ENCODE measurements around the gene LAIR2.

The LAIR2 gene

DNA sequence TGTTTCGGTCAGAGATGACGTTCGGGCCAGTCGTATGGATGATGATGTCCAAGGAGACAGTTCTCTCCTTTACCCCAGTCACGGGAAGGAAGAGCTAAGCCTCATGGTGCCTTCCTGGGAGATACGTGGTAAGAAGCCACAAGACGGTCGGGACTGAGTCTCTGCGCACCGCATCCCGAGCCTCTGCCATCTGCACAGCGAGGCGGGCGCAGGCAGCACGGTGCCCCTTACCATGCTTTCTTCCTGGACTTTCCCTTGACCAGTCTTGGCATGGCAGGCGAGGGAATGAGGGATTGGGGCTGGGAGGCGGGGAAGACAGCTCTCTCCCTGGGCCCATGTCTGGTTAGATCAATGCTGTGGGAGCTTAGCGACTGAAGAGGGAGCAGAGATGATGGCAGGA lies 10.1 kb upstream of the LAIR2 start:
- TF ChIP-seq FOXP2 (optimal IDR thresholded peaks at IDR 0.05; ENCODE audit: borderline replicate concordance, extremely low read depth, extremely low read length, insufficient read depth) (no peak), SIN3A (IDR thresholded peaks at IDR 0.05; ENCODE audit: borderline replicate concordance, insufficient read depth, low read length) (no peak), TAF1 (IDR thresholded peaks at IDR 0.05; ENCODE audit: borderline replicate concordance, insufficient read depth, low read length) (no peak), POLR2AphosphoS5 (IDR thresholded peaks at IDR 0.05; ENCODE audit: low read depth, low read length) (no peak)
- TF ChIP-seq, protein P1, sequence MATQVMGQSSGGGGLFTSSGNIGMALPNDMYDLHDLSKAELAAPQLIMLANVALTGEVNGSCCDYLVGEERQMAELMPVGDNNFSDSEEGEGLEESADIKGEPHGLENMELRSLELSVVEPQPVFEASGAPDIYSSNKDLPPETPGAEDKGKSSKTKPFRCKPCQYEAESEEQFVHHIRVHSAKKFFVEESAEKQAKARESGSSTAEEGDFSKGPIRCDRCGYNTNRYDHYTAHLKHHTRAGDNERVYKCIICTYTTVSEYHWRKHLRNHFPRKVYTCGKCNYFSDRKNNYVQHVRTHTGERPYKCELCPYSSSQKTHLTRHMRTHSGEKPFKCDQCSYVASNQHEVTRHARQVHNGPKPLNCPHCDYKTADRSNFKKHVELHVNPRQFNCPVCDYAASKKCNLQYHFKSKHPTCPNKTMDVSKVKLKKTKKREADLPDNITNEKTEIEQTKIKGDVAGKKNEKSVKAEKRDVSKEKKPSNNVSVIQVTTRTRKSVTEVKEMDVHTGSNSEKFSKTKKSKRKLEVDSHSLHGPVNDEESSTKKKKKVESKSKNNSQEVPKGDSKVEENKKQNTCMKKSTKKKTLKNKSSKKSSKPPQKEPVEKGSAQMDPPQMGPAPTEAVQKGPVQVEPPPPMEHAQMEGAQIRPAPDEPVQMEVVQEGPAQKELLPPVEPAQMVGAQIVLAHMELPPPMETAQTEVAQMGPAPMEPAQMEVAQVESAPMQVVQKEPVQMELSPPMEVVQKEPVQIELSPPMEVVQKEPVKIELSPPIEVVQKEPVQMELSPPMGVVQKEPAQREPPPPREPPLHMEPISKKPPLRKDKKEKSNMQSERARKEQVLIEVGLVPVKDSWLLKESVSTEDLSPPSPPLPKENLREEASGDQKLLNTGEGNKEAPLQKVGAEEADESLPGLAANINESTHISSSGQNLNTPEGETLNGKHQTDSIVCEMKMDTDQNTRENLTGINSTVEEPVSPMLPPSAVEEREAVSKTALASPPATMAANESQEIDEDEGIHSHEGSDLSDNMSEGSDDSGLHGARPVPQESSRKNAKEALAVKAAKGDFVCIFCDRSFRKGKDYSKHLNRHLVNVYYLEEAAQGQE (IDR thresholded peaks at IDR 0.05; ENCODE audit: insufficient read depth in 1 of 2, low read depth in 2 of 2, low read length in 2 of 2), result no peak

DNA sequence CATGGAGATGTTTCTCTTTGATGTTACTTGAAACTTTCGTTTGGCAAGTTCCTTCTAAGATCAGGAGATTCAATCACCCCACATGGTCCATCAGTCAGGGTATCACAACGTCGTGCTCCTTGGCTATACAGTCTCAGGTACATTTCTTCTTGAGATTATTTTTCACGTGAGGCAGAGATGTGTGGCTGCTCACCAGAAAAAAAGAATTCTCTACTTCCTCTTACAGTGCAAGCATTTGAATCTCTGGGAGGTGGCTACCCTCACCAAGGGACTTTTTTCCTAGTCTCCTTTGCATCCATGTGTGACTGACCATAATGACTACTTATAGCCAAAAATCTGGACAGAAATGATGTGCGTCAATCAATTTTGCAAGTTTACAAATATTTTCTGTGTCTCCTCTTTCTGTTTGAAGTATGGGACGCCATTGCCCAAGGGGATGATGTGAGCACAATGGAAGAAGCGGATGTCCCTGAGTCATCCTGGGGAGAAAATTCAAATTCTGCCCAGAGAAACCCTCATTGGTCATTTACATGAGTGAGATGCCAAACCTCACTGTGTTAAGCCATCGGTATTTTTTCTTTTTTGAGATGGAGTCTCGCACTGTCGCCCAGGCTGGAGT lies 8.6 kb upstream of the LAIR2 start:
- TF ChIP-seq TAF1 (IDR thresholded peaks at IDR 0.05; ENCODE audit: borderline replicate concordance, insufficient read depth, low read length) (no peak), POLR2AphosphoS5 (IDR thresholded peaks at IDR 0.05; ENCODE audit: low read depth, low read length) (no peak), SIN3A (IDR thresholded peaks at IDR 0.05; ENCODE audit: borderline replicate concordance, insufficient read depth, low read length) (no peak), FOXP2 (optimal IDR thresholded peaks at IDR 0.05; ENCODE audit: borderline replicate concordance, extremely low read depth, extremely low read length, insufficient read depth) (no peak)
- TF ChIP-seq, protein P1 (IDR thresholded peaks at IDR 0.05; ENCODE audit: insufficient read depth in 1 of 2, low read depth in 2 of 2, low read length in 2 of 2), result no peak

DNA sequence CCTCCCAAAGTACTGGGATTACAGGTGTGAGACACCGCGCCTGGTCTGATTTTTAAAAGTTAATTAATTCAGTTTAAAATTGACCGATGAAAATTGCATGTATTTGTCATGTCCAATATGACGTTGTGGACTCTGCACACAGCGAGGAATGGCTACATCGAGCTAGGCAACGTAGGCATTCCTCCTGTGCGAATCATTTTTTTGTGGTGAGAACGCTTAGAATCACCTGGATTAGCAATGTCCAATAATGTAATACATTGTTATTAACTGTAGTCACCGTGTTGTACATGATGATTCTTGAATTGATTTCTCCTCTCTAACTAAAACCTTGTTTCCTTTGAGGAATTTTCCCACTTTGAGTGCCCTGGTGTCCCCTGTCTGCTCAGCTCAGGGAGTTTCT lies 3.4 kb downstream of the LAIR2 start:
- TF ChIP-seq FOXP2 (optimal IDR thresholded peaks at IDR 0.05; ENCODE audit: borderline replicate concordance, extremely low read depth, extremely low read length, insufficient read depth), result no peak
- TF ChIP-seq TAF1 (IDR thresholded peaks at IDR 0.05; ENCODE audit: borderline replicate concordance, insufficient read depth, low read length), result no peak
- no peak for TF ChIP-seq SIN3A (IDR thresholded peaks at IDR 0.05; ENCODE audit: borderline replicate concordance, insufficient read depth, low read length)
- TF ChIP-seq POLR2AphosphoS5 (IDR thresholded peaks at IDR 0.05; ENCODE audit: low read depth, low read length), result no peak
- TF ChIP-seq, protein P1 (IDR thresholded peaks at IDR 0.05; ENCODE audit: insufficient read depth in 1 of 2, low read depth in 2 of 2, low read length in 2 of 2), result no peak

DNA sequence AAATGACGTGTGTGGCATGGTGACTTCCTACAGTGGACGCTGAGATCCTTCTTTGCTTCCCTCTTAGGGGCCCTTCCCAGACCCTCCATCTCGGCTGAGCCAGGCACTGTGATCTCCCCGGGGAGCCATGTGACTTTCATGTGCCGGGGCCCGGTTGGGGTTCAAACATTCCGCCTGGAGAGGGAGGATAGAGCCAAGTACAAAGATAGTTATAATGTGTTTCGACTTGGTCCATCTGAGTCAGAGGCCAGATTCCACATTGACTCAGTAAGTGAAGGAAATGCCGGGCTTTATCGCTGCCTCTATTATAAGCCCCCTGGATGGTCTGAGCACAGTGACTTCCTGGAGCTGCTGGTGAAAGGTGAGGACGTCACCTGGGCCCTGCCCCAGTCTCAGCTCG lies 5.2 kb downstream of the LAIR2 start:
- no peak for TF ChIP-seq POLR2AphosphoS5 (IDR thresholded peaks at IDR 0.05; ENCODE audit: low read depth, low read length)
- no peak for TF ChIP-seq SIN3A (IDR thresholded peaks at IDR 0.05; ENCODE audit: borderline replicate concordance, insufficient read depth, low read length)
- TF ChIP-seq TAF1 (IDR thresholded peaks at IDR 0.05; ENCODE audit: borderline replicate concordance, insufficient read depth, low read length), result no peak
- TF ChIP-seq, protein P1 (IDR thresholded peaks at IDR 0.05; ENCODE audit: insufficient read depth in 1 of 2, low read depth in 2 of 2, low read length in 2 of 2), result no peak
- no peak for TF ChIP-seq FOXP2 (optimal IDR thresholded peaks at IDR 0.05; ENCODE audit: borderline replicate concordance, extremely low read depth, extremely low read length, insufficient read depth)

Data from PFSK-1 (cell line).